K562 (cell line): ENCODE data around the gene SIM1. TPM values are rescaled to one million over a fixed set of nuclear protein-coding genes. Genes with fewer than 3 reads are reported as not detected.

Experiments
- ATAC-seq: fragments of 200-7000 bp; cut with Tn5 transposase; 3 replicates; pipeline ENCODE4 v1.9.1; 2020; ENCODE audit warnings: moderate library complexity
- BruUV-seq: library from RNA; stranded (reverse); fragments of 400-500 nt; replicated peaks from 2 replicates; lab custom pipeline; 2021; lab: Mats Ljungman, UMichigan
- CTCF ChIA-PET: fragments of 300-600 bp; formaldehyde crosslinking; extraction: SDS; loops from one replicate; lab custom pipeline; 2021; ENCODE audit warnings: low intra/inter-chr PET ratio; lab: Yijun Ruan, JAX
- POLR2A ChIA-PET: fragments of 300-600, 350-650 bp; sonication (Branson Sonifier 250); formaldehyde crosslinking; extraction: SDS; loops from one replicate; lab custom pipeline; 2021; ENCODE audit warnings: antibody characterized with exemption, inconsistent platforms; lab: Yijun Ruan, JAX
- DNase-seq, 4 experiments: peaks; one replicate each; pipeline versions ENCODE4 v3.0.0 to v3.0.0-alpha.2; 2011 to 2018; ENCODE audit warnings: low spot score in 3 of 4, mixed read lengths in 3 of 4; ENCODE audit errors: extremely low read depth in 1 of 4
- FAIRE-seq: peaks from 2 replicates; lab custom pipeline; 2011; peaks lifted over from hg19 to GRCh38; lab: Jason Lieb, UNC
- H2AFZ ChIP-seq: 2 replicates; pipeline ENCODE4 v1.6.0; 2011; ENCODE audit warnings: low read depth, low read length, control low read depth, inconsistent platforms
- H3K27ac ChIP-seq: fragments of 200-600 bp; 3 replicates; pipeline ENCODE4 v1.8.0; 2011; ENCODE audit warnings: low read depth, mild to moderate bottlenecking, control low read depth, inconsistent platforms, low read length, moderate library complexity, mixed read lengths; ENCODE audit errors: extremely low read depth
- H3K27me3 ChIP-seq, 2 experiments: fragments of 300-600 bp in 1 of 2; 2 replicates in 1 of 2; 3 replicates in 1 of 2; pipeline versions ENCODE4 v1.6.0 to v1.8.0; 2011; ENCODE audit warnings: inconsistent platforms in 2 of 2, low read length in 2 of 2, mild to moderate bottlenecking in 1 of 2, mixed read lengths in 1 of 2, moderate library complexity in 1 of 2; ENCODE audit not compliant: control insufficient read depth in 2 of 2, insufficient read depth in 2 of 2
- H3K36me3 ChIP-seq: fragments of 300-600 bp; 3 replicates; pipeline ENCODE4 v1.8.0; 2011; ENCODE audit warnings: mild to moderate bottlenecking, low read length, inconsistent platforms; ENCODE audit not compliant: control insufficient read depth, insufficient read depth
- H3K4me1 ChIP-seq, 2 experiments: fragments of 200-600 bp in 1 of 2; replicated peaks in 1 of 2; 2 replicates in 1 of 2; 3 replicates in 1 of 2; pipeline versions ENCODE4 v1.5.1 to v1.8.0; 2011; ENCODE audit warnings: inconsistent platforms in 2 of 2, low read length in 2 of 2, mild to moderate bottlenecking in 1 of 2, mixed read lengths in 1 of 2, moderate library complexity in 1 of 2; ENCODE audit not compliant: control insufficient read depth in 2 of 2, insufficient read depth in 2 of 2
- H3K4me2 ChIP-seq: 2 replicates; pipeline ENCODE4 v1.6.1; 2011; ENCODE audit warnings: low read length, control low read depth, inconsistent platforms, mixed read lengths; ENCODE audit not compliant: insufficient read depth
- H3K4me3 ChIP-seq: fragments of 200-600 bp; sonication (generic), shearing (Covaris generic); 2 replicates; pipeline ENCODE4 v1.5.1; 2016; ENCODE audit warnings: control low read depth, inconsistent platforms
- H3K79me2 ChIP-seq: fragments of 200-600 bp; 3 replicates; pipeline ENCODE4 v1.8.0; 2011; ENCODE audit warnings: low read length, inconsistent platforms; ENCODE audit not compliant: control insufficient read depth, insufficient read depth
- H3K9ac ChIP-seq, 2 experiments: 2 replicates each; pipeline versions ENCODE4 v1.6.0 to v1.6.1; 2011; ENCODE audit warnings: low read depth in 2 of 2, low read length in 2 of 2, control low read depth in 1 of 2, inconsistent platforms in 1 of 2, mild to moderate bottlenecking in 1 of 2, mixed read lengths in 1 of 2; ENCODE audit not compliant: insufficient read depth in 1 of 2
- H3K9me1 ChIP-seq: one replicate; pipeline ENCODE4 v1.6.0; 2011; ENCODE audit warnings: inconsistent platforms, mild to moderate bottlenecking, low read length, moderate library complexity; ENCODE audit not compliant: control insufficient read depth, insufficient read depth
- H3K9me3 ChIP-seq: replicated peaks from 2 replicates; pipeline ENCODE4 v1.5.1; 2011; ENCODE audit warnings: low read depth, low read length, inconsistent platforms; ENCODE audit not compliant: control insufficient read depth, insufficient read depth
- H4K20me1 ChIP-seq: replicated peaks from 2 replicates; pipeline ENCODE4 v1.6.1; 2011; ENCODE audit warnings: low read length, inconsistent platforms, mixed read lengths; ENCODE audit not compliant: control insufficient read depth, insufficient read depth
- BRCA1 ChIP-seq, 2 experiments: fragments of 450-650 bp in 1 of 2; sonication (generic) in 1 of 2; formaldehyde crosslinking in 1 of 2; IDR thresholded peaks; 2 replicates each; pipeline versions ENCODE4 v1.5.0 to v1.6.1; 2017 to 2020; ENCODE audit warnings: mild to moderate bottlenecking in 1 of 2, missing genetic modification reagents in 1 of 2
- MXI1 ChIP-seq: IDR thresholded peaks from 2 replicates; pipeline ENCODE4 v1.6.1; 2011; ENCODE audit warnings: low read depth, mild to moderate bottlenecking, improper control_type of control experiment, low read length
- RFX1 ChIP-seq: fragments of 450-650 bp; IDR thresholded peaks from 2 replicates; pipeline ENCODE4 v1.6.1; 2016; ENCODE audit warnings: mild to moderate bottlenecking, moderate library complexity
- THRAP3 ChIP-seq: fragments of 450-650 bp; IDR thresholded peaks from 2 replicates; pipeline ENCODE4 v1.6.1; 2016; ENCODE audit warnings: mild to moderate bottlenecking, inconsistent platforms, borderline replicate concordance
- ZFP36 ChIP-seq: fragments of 150-350 bp; IDR thresholded peaks from 2 replicates; pipeline ENCODE4 v1.6.1; 2018; ENCODE audit warnings: low read length, low read depth; ENCODE audit not compliant: partially characterized antibody
- ZZZ3 ChIP-seq: fragments of 450-650 bp; IDR thresholded peaks from 2 replicates; pipeline ENCODE4 v1.6.1; 2016; ENCODE audit warnings: antibody characterized with exemption, mild to moderate bottlenecking, moderate library complexity
- WGBS: fragments of 100-300 bp; shearing (Covaris generic); methylation state at CpG from one replicate; pipeline ENCODE4 v1.1.6; 2016; ENCODE audit warnings: low coverage, mixed read lengths; ENCODE audit not compliant: insufficient coverage; ENCODE audit errors: missing lambda C conversion rate; 5-methylcytosine and 5-hydroxymethylcytosine counted together
- in situ Hi-C: fragments of 300-500 bp; cut with MboI; formaldehyde crosslinking; loops from 4 replicates; pipeline ENCODE4 v1.15.0; 2018; ENCODE audit warnings: inconsistent platforms, mixed read lengths
- intact Hi-C: fragments of 100-400 bp; cut with micrococcal nuclease; formaldehyde crosslinking; loops from 2 replicates; pipeline ENCODE4 v1.14.2; 2022
- polyA plus RNA-seq, 8 experiments: library from polyadenylated mRNA; depleted of rRNA in 4 of 8; stranded (reverse) in 5 of 8; unstranded in 3 of 8; fragments of >200 nt; fragmentation: Nextera tagmentation in 2 of 8; fragmentation: Illumina TruSeq in 1 of 8; extraction: Ambion mirVana in 2 of 8; extraction: Trizol in 1 of 8; gene quantifications; 2 replicates each; pipeline versions ENCODE4 v1.2.1 to v1.2.3, GENCODE V29; 2011 to 2014; ENCODE audit warnings: inconsistent platforms in 1 of 8, missing spikeins in 1 of 8
- total RNA-seq, 7 experiments: library from RNA; depleted of rRNA in 6 of 7; stranded (reverse); fragments of >200 nt in 6 of 7; fragmentation: Illumina TruSeq in 2 of 7; extraction: Trizol in 2 of 7; gene quantifications; 2 replicates each; pipeline versions ENCODE4 v1.2.1 to v1.2.3, GENCODE V29; 2011 to 2021; ENCODE audit warnings: low replicate concordance in 1 of 7
- TF ChIP-seq, protein P1 (sequence below): sonication (generic); formaldehyde crosslinking; IDR thresholded peaks from 2 replicates; pipeline ENCODE4 v1.8.0; 2023; ENCODE audit warnings: mild to moderate bottlenecking, missing genetic modification reagents
- TF ChIP-seq, protein P2 (sequence below): fragments of 250-450 bp; sonication (Bioruptor Pico); IDR thresholded peaks from 2 replicates; pipeline ENCODE4 v1.4.0; 2020

Gene SIM1
- total and polyA plus RNA-seq, 9 of the 15 experiments (the other 6 are each of a cell fraction or from before 2014, with no cell fraction given), result not detected

DNA sequence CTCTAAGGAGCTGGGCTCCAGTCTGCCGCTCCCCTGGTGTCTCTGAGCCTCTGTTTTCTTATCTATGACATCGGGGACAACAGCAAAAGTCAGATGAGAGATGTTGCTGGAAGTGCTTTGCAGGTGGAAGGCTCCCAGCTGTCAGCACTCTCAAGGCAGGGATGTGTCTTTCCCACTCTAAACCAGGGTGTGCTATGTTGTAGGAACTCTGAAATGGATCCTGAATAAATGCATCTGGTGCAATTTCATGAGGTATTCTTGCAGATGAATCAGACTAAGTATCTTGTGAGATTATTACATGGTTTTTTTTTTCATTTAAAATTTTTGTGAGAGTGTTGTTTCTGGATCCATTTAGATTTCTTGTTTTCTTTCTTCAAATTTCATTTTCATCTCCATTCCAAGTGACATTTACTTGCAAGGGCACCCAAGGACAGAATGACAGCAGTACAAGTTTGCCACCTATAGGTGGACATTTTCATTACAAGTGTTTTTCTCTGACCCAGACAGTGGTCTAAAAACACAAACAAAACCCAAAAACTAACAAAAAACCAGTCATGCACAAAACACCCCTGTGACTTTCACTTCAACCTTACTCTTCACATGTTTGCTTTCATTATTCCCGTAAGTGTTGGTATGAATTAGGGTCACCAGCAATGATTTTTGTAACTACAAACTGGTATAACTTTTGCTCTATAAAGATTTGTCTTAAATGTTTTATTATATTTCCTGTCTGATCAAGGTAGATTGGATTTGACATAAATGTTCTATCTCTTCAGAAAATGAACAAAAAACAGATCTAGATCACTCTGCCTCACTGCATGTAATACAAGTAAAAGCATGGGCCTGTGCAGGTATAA is 14.7 kb upstream of the SIM1 start (continued):
- TF ChIP-seq, protein P1, sequence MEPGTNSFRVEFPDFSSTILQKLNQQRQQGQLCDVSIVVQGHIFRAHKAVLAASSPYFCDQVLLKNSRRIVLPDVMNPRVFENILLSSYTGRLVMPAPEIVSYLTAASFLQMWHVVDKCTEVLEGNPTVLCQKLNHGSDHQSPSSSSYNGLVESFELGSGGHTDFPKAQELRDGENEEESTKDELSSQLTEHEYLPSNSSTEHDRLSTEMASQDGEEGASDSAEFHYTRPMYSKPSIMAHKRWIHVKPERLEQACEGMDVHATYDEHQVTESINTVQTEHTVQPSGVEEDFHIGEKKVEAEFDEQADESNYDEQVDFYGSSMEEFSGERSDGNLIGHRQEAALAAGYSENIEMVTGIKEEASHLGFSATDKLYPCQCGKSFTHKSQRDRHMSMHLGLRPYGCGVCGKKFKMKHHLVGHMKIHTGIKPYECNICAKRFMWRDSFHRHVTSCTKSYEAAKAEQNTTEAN (CRISPR knock-in tag), result no peak

DNA sequence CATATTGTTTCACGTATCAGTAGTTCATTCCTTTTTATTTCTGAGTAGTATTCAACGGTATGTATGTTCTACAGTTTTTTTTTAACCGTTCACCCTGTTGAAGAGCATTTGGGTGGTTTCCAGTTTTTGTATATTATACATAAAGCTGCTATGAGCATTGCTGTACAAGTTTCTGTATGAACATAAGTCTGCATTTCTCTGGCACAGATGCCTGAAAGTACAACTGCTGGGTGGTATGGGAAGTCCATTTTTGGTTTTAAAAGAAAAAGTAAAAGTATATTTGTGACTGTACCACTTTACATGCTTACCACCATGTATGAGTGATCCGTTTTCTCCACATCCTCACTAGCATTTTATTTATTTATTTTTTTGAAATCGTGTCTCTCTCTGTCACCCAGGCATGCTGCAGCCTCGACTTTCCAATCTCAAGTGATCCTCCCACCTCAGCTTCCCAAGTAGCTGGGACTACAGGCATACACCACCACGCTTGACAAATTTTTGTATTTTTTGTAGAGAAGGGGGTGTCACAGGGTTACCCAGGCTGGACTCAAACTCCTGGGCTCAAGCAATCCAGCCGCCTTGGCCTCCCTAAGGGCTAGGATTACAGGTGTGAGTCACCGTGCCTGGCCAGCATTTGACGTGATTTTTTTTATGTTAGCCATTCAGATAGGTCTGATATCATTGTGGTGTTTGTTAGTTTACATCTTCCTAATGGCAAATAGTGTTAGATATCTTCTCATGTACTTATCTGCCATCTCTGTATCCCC is 11.0 kb upstream of the SIM1 start:
- DNase-seq, result no peak
- 1% methylated on average over 10 of the region's 10 CpGs for WGBS
- no TSS peak for BruUV-seq
- H3K4me2 ChIP-seq, result no peak overlapping the region
- H3K27me3 ChIP-seq, result no peaks in the 10 kb centered on the region; a peak in 3 of 5 replicates
- no peaks in the 10 kb centered on the region for H3K9me3 ChIP-seq
- no peak for ATAC-seq
- H3K79me2 ChIP-seq, result no peaks in the 10 kb centered on the region
- in situ Hi-C loops, result loop anchor here (10.0 kb wide), 1 partner anchor 611 kb away; no protein-coding TSS in a partner anchor
- no peak overlapping the region for H3K9ac ChIP-seq
- intact Hi-C loops, result loop anchor here (5.0 kb wide), 1 partner anchor 608 kb away; no protein-coding TSS in a partner anchor
- no peaks in the 10 kb centered on the region for H3K36me3 ChIP-seq
- POLR2A ChIA-PET, result no interaction called here
- H3K4me1 ChIP-seq, result no peaks in the 10 kb centered on the region
- H3K27ac ChIP-seq, result no peak overlapping the region
- peak; percentile 15 for FAIRE-seq
- no peak overlapping the region for H3K4me3 ChIP-seq
- CTCF ChIA-PET, result no interaction called here
- H2AFZ ChIP-seq, result no peak overlapping the region
- no peaks in the 10 kb centered on the region for H3K9me1 ChIP-seq
- TF ChIP-seq MXI1 (no peak), THRAP3 (no peak), BRCA1 (IDR thresholded peaks at IDR 0.05) (no peak), BRCA1 (CRISPR knock-in tag; IDR thresholded peaks at IDR 0.05) (no peak), ZFP36 (no peak), RFX1 (no peak), ZZZ3 (no peak)
- TF ChIP-seq, protein P2, sequence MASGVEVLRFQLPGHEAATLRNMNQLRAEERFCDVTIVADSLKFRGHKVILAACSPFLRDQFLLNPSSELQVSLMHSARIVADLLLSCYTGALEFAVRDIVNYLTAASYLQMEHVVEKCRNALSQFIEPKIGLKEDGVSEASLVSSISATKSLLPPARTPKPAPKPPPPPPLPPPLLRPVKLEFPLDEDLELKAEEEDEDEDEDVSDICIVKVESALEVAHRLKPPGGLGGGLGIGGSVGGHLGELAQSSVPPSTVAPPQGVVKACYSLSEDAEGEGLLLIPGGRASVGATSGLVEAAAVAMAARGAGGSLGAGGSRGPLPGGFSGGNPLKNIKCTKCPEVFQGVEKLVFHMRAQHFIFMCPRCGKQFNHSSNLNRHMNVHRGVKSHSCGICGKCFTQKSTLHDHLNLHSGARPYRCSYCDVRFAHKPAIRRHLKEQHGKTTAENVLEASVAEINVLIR (CRISPR knock-in tag), result no peak
- H4K20me1 ChIP-seq, result no peaks in the 10 kb centered on the region
